H1 (cell line): ENCODE measurements around the gene RUBCN. TPM values are rescaled to one million over a fixed set of nuclear protein-coding genes. Genes with fewer than 3 reads are reported as not detected.

Source experiments
- POLR2AphosphoS5 ChIP-seq: IDR thresholded peaks from 2 replicates; pipeline ENCODE4 v1.6.1; 2011; ENCODE audit warnings: low read depth, low read length
- polyA plus RNA-seq, 7 experiments: library from polyadenylated mRNA; depleted of rRNA in 3 of 7; stranded (reverse) in 5 of 7; unstranded in 2 of 7; fragments of >200 nt in 5 of 7; fragments of 200-250 nt in 2 of 7; gene quantifications; 1 replicate in 5 of 7; 2 replicates in 1 of 7; 4 replicates in 1 of 7; pipeline versions ENCODE4 v1.2.1 to v1.2.3, GENCODE V29; 2011 to 2013; ENCODE audit warnings: missing spikeins in 2 of 7, mixed read lengths in 2 of 7
- total RNA-seq: library from RNA; stranded (reverse); fragmentation: NEBNext Ultra II Directional; extraction: Animal tissue kit (Norgen Biotek cat#: 25700); gene quantifications from 2 replicates; pipeline ENCODE4 v1.2.1, GENCODE V29; 2021

RUBCN gene
- total and polyA plus RNA-seq, 2 of the 8 experiments (the other 6 are each of a cell fraction or from before 2014, with no cell fraction given) = 9.3 to 21.9 TPM

DNA sequence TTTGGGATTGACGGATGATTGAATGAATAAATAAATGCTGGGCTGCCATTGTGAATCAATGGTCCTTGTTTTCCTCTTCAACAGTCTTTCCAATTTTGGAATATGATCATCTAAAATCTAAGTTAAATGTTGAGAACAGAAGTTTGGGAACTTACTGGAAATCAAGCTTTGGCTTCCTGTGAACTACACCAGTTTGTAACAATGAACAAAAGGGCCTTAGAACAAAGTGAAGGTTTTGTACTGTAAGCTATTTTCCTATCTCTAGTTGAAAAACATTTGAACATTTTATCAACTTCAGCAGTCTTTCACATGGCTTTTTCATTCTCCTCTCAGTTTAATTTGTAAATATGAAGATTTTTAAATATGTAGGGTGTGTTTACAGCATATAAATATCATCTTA, 66.3 kb downstream of the RUBCN start (continued):
- no peak for TF ChIP-seq POLR2AphosphoS5
